ENCODE measurements around the gene AKAP8.

DNA sequence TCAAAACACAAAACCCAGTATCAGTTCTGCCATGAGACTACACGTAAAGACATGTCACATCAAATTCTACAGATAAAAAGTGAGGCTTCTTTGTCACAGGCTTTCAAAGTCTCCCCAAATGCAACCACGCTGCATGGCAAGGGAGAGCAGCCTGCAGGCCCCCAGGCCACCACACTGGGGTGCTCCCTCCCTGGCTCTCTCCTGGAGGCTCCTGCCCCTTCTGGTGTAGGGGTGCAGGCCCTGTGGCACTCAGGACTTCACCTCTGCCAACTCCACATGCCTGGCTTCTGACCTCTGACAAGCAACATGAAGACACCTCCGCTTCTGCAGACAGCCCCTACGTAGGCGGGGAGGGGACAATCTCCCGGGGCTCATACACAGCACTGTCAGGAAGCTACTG is 14.3 kb downstream of the AKAP8 start:
- TF ChIP-seq, protein P1, sequence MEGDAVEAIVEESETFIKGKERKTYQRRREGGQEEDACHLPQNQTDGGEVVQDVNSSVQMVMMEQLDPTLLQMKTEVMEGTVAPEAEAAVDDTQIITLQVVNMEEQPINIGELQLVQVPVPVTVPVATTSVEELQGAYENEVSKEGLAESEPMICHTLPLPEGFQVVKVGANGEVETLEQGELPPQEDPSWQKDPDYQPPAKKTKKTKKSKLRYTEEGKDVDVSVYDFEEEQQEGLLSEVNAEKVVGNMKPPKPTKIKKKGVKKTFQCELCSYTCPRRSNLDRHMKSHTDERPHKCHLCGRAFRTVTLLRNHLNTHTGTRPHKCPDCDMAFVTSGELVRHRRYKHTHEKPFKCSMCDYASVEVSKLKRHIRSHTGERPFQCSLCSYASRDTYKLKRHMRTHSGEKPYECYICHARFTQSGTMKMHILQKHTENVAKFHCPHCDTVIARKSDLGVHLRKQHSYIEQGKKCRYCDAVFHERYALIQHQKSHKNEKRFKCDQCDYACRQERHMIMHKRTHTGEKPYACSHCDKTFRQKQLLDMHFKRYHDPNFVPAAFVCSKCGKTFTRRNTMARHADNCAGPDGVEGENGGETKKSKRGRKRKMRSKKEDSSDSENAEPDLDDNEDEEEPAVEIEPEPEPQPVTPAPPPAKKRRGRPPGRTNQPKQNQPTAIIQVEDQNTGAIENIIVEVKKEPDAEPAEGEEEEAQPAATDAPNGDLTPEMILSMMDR (optimal IDR thresholded peaks at IDR 0.05 in 1 of 3, IDR thresholded peaks at IDR 0.05 in 1 of 3, conservative IDR thresholded peaks at IDR 0.05 in 1 of 3; ENCODE audit: extremely low read depth in 1 of 3, insufficient read depth in 2 of 3, low read length in 3 of 3), result no peak
- no peak for TF ChIP-seq EZH2 (IDR thresholded peaks at IDR 0.05; ENCODE audit: low read length)

Data from keratinocyte (primary cell).